AG09309 (cell line): Measurements from ENCODE around the gene C11orf16.
"Not testable (repeated sequence)": the region's sequence is repeated elsewhere in the genome, so short reads cannot be mapped to it uniquely, and the experiment has no call there.

Experiments
- DNase-seq: peaks from one replicate; pipeline ENCODE4 v3.0.0-alpha.2; 2010; ENCODE audit warnings: low read depth
- H3K4me3 ChIP-seq: 2 replicates; pipeline ENCODE4 v1.5.1; 2011; ENCODE audit warnings: mild to moderate bottlenecking, low read depth, low read length, moderate library complexity; ENCODE audit not compliant: control insufficient read depth
- TF ChIP-seq, protein P1 (sequence below): IDR thresholded peaks from 2 replicates; pipeline ENCODE4 v1.5.1; 2011; ENCODE audit warnings: mild to moderate bottlenecking, low read depth, low read length, inconsistent platforms; ENCODE audit not compliant: insufficient read depth, control insufficient read depth; ENCODE audit errors: missing control alignments

Gene C11orf16

DNA sequence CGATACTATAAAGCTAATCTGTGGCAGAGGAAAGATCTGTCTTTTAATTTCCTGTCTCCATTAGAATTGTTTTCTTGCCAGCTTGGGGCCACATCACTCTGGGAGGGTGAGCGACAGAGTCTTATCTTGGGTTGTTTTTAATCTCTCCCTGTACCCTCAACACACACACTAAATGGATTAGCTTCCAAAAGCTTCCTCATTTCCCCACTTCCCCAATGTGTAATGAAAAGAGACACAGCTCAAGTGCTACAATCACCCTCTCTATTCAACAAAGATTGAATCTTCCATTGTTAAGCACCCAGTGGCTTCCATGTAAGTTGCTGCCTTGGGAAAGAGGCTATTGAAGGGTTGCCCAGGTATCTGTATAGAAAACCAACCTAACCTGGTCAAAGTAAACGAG is 16.1 kb upstream of the C11orf16 start:
- DNase-seq = no peak
- H3K4me3 ChIP-seq = no peak overlapping the region
- TF ChIP-seq, protein P1, sequence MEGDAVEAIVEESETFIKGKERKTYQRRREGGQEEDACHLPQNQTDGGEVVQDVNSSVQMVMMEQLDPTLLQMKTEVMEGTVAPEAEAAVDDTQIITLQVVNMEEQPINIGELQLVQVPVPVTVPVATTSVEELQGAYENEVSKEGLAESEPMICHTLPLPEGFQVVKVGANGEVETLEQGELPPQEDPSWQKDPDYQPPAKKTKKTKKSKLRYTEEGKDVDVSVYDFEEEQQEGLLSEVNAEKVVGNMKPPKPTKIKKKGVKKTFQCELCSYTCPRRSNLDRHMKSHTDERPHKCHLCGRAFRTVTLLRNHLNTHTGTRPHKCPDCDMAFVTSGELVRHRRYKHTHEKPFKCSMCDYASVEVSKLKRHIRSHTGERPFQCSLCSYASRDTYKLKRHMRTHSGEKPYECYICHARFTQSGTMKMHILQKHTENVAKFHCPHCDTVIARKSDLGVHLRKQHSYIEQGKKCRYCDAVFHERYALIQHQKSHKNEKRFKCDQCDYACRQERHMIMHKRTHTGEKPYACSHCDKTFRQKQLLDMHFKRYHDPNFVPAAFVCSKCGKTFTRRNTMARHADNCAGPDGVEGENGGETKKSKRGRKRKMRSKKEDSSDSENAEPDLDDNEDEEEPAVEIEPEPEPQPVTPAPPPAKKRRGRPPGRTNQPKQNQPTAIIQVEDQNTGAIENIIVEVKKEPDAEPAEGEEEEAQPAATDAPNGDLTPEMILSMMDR = no peak

GRCh38 chr11:8947230-8947943 is 14.6 kb upstream of the C11orf16 start:
- no peak for DNase-seq
- TF ChIP-seq, protein P1 = no peak

DNA sequence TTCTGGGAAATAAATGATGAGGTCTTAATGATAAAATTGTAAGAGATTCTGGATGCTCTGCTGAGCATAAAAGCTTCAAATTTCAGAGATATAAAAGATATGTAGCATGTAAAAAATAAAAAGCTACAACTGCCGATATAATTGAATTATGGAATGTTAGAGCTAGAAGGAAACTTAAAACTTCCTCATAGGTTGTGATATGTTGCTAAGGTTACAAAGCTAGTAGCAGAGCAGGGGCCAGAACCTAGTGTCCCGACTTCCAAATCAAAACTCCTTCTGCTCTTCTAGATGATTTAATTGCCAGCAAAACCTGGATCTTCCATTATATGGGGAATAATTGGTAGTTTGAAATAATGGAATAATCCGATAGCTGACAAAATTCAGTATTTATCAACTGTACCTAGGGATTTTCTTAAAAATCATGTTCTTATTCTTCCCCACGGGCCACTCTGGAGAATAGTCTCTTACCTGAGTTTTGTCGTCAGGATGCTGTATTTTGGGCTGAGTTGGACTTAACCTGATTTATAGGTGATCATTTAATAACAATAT is 9.8 kb upstream of the C11orf16 start, which contains the start of gene ASCL3:
TSS of gene ASCL3 (minus strand) at position 499 of the 549 bp plus-strand sequence. CDS start 4,855 bp downstream, outside the sequence.
- DNase-seq = no peak
- H3K4me3 ChIP-seq = no peak within 1 kb of the TSS
- TF ChIP-seq, protein P1 = no peak

More at GRCh38 chr11:8947230-8947943, 14.6 kb upstream of the C11orf16 start:
- H3K4me3 ChIP-seq = no peak overlapping the region

DNA sequence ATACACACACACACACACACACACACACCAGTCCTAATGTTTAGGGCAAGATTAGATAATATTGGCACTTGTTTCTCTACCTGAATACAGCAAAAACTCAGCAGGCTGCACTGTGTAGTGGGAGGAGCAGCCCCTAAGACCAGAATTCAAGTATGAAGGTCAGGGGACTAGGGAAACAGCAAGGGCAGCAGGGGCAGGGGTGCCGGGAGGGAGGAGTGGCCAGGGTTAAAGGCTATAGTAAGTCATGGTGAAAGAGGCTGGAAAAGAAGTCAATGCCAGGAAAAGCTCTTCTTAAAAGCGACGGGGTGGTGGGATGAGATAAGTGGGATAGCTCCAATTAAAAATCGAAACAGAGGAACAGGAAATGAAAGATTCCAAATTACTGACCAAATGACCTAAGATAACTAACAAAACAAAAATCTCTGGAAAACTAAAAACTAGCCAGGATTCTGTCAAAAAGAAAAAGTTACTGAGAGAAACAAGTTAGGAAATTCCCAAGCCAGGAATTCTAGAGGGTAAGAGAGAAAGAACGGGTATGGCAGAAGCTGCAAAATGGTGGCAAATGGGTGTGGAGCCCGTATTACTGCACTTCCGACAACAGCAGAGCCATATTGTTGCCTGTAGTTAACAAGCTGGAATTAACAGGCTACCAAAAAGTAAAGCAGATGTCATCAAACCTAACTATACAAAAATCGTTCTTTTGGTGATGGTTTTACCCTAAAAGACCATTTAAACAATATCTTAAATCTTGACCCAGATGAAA is 8.8 kb upstream of the C11orf16 start:
- TF ChIP-seq, protein P1 = no peak
- DNase-seq = no peak
- no peak overlapping the region for H3K4me3 ChIP-seq

GRCh38 chr11:8937659-8938058 is 4.9 kb upstream of the C11orf16 start:
- no peak overlapping the region for H3K4me3 ChIP-seq

DNA sequence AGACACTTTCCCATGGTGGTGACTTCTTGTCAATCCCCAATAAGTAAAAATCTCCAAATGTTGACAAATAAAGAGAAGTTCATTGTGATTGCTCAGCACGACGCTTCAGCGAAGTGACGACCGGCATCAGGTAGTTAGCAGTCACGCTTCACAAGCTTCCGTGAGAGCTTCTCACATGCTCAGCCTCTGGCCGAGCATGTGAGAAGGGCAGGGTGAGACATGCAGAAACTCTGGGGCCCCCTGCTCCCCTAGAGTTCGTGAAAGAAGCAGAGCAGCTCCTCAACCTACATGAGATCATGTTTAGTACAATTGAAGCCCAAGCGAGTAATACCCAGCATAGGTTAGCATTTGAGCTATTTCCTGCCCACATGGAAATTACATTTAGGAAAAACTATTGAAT is 4.4 kb upstream of the C11orf16 start:
- DNase-seq = no peak
- TF ChIP-seq, protein P1 = no peak
- no peak overlapping the region for H3K4me3 ChIP-seq

More at GRCh38 chr11:8937659-8938058, 4.9 kb upstream of the C11orf16 start:
- TF ChIP-seq, protein P1 = no peak
- no peak for DNase-seq

DNA sequence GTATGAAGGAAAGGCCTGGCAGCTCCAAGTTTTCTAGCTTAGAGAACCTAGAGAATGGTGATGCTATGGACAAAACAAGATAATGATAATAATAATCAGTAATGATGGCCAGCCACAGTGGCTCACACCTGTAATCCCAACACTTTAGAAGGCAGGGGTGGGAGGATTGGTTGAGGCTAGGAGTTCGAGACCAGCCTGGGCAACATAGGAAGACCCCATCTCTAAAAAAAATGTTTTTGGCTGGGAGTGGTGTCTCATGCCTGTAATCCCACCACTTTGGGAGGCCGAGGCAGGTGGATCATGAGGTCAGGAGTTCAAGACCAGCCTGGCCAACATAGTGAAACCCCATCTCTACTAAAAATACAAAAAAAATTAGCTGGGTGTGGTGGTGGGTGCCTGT is 3.0 kb upstream of the C11orf16 start:
- H3K4me3 ChIP-seq, DNase-seq: not testable (repeated sequence)
